ENCODE measurements around the gene MSMP.

The MSMP gene

DNA sequence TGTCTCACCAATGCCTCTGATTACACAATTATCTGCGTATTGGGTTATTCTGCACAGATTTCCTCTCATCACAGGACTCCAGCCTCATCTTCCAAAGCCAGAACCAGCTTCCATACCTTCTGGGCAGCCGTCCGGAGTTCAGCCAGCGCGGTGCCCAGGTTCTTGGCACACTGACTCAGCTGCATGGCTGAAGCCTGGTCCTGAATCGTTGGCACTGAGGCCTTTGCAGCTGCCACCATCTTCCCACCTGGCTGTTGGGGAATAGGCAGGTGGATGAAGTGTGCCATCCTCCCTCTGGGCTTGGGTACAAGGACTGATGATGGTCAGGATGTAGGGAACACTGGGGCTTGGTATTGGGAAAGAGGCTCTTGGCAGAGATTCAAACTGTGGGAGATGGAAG is 40.0 kb downstream of the MSMP start:
- no peak for ATAC-seq (replicated peaks)
- H3K36me3 Mint-ChIP-seq: peaks cover 76 to 84% of the 10 kb centered on the region in 2 donors
- H3K4me1 Mint-ChIP-seq: peaks cover 14 to 44% of the 10 kb centered on the region in 2 donors
- H3K4me3 Mint-ChIP-seq: no peak overlapping the region
- H3K27me3 Mint-ChIP-seq: no peaks in the 10 kb centered on the region
- H3K9me3 Mint-ChIP-seq: no peaks in the 10 kb centered on the region
- H3K27ac Mint-ChIP-seq: peak overlapping the region; percentile 27
- DNase-seq: no peak

DNA sequence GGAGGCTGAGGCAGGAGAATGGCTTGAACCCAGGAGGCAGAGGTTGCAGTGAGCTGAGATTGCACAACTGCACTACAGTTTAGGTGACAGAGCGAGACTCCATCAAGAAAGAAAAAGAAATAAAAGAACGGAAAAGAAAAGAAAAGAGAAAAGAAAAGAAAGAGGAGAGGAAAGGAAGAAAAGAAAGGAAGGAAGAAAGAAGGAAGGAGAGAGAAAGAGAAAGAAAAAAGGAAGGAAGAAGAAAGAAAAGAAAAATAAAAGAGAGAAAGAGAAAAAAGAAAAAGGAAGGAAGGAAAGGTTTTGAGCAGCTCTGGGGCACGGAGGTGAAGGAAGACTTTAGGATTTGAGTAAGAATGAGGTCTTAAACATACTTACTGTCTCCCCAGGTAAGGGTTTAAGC is 40.5 kb downstream of the MSMP start:
- DNase-seq: no peak
- H3K4me3 Mint-ChIP-seq: no peak overlapping the region
- no peaks in the 10 kb centered on the region for H3K9me3 Mint-ChIP-seq
- H3K27ac Mint-ChIP-seq: peak overlapping the region; percentile 86
- peaks cover 77 to 85% of the 10 kb centered on the region in 2 donors for H3K36me3 Mint-ChIP-seq
- ATAC-seq (replicated peaks): no peak
- peaks cover 11 to 38% of the 10 kb centered on the region in 2 donors for H3K4me1 Mint-ChIP-seq
- no peaks in the 10 kb centered on the region for H3K27me3 Mint-ChIP-seq

DNA sequence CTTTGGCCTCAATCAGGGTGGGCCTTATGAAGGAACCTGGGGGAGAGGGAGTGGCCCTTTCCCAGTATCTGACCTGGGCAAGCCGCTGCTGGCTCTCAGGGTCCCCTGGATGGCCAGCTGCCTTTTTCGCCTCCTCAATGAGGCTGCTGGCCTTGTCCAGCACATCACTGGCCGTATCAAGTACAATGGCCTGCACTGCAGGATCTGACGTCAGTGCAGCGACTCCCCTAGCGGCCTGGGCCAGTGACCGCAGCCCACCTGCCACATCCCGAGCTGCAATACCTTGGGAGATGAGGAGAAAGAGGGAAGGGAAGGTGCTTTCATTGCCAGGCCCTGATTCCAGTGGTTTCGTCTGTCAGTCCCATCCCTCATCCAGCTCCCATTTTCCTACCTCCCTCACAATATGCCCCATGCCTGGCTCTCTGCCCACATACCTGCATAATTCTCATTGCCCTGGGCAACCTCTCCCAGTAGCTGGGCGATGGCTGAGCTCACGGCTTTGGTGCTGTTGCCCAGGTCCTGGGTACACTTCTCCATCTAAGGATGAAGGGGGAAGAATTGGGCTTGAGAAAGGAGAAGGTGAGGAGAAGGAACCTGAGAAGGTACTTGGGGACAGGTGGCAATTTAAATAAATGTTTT is 41.2 kb downstream of the MSMP start:
- Mint-ChIP-seq H3K36me3 (peaks cover 75 to 85% of the 10 kb centered on the region in 2 donors), H3K4me1 (peaks cover 8 to 31% of the 10 kb centered on the region in 2 donors), H3K27me3 (no peaks in the 10 kb centered on the region), H3K27ac (no peak overlapping the region), H3K4me3 (no peak overlapping the region), H3K9me3 (no peaks in the 10 kb centered on the region)
- no peak for ATAC-seq (replicated peaks)
- no peak for DNase-seq

DNA sequence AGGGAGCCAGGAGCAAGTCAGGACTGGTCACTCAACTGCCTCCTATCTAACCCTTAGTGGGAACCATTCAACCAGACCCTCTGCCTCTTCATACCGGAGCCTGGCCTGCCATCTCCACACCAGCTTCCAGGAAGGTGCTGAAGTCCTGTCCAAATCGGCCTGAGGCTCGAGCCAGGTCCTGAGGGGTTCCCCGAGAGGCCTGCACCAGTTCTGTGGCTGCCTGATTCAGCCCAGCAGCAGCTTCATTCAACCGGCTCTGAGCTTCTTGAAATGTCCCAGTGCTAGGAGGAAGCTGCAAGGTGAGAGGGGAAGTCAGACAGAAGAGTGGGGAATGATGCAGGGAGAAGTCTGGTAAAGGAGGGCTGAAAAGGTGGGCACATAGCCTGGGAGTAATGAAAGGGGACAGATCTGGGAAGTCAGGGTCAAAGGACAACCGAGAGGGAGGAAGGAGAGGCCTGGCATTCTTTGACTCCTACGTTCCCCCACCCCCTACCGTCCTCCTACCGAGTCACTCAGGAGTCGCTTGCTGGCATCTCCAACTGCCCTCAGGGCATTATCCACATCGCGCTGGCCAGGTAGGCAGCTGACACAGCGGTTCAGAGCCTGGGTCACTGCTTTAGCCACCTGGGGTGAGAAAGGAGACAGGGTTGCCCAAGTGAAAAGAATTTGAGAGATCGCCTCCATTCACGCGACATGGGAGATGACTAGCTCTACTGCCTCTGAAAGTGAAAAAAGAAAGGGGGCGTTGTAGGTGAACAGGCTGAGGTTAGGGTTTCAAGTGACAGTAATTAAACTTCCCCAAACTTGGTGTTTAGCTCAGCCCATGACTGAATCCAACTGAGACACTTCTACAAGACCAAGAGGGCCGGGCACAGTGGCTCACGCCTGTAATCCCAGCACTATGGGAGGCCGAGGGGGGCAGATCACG is 42.3 kb downstream of the MSMP start:
- Mint-ChIP-seq H3K27ac (peak overlapping the region; percentile 42), H3K9me3 (no peaks in the 10 kb centered on the region), H3K4me1 (peaks cover 9 to 28% of the 10 kb centered on the region in 2 donors), H3K36me3 (peaks cover 79 to 85% of the 10 kb centered on the region in 2 donors), H3K4me3 (no peak overlapping the region), H3K27me3 (no peaks in the 10 kb centered on the region)
- ATAC-seq (replicated peaks): peak; percentile 41 to 56
- DNase-seq: no peak

DNA sequence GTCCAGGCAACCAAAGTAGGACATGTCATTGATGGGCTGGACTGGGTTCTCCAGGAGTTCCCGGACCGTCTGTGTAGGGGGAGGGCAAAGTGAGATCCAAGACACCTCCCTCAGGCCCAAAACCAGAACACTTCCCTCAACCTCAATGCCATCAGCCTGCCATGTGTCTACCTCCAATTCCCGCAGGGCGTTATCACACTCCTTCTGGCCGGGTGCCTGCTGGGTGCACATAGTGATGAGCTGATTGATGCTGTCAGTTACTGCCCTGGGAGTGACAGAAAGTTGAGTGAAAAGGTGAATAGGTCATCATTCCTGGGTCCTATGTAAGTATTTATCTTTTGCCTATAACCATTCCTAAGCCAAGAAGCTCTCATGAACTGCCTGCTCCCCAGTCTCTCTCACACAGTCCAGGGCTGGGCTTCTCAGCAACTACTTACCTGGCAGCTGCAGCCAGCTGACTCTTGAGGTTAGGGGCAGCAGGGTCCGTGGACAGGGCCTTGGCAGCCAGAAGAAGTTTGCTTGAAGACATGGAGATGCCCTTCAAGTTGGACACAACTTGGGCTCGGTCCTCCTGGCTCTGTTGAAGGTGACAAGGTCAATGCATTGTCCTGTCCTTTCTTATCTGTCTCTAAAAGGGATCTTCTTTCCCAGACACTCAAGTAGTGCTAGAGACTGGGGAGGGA is 43.1 kb downstream of the MSMP start:
- Mint-ChIP-seq H3K4me3 (no peak overlapping the region), H3K4me1 (peaks cover 9 to 21% of the 10 kb centered on the region in 2 donors), H3K27ac (no peak overlapping the region), H3K27me3 (no peaks in the 10 kb centered on the region), H3K36me3 (peaks cover 76 to 85% of the 10 kb centered on the region in 2 donors), H3K9me3 (no peaks in the 10 kb centered on the region)
- ATAC-seq (replicated peaks) (no peak), DNase-seq (no peak)

DNA sequence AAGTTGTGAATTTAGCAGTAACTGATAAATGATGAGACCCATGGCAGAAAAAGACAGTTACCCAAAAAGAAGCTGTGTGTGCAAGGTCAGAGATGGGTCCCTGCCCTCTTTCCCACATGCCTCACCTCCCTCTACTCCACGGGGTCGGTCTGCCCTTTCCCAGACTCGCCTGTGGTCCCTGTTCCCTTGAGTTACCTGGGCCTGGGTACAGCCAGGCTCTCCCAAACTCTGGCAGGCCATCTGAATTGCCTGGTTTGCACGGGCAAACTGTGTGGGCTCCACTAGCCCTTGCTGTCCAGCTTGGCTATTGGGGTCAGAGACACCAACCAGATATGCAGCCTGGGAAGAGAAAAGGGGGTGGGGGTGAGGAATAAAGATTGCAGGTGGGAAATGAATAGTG is 45.9 kb downstream of the MSMP start:
- DNase-seq (no peak), ATAC-seq (replicated peaks) (no peak)
- Mint-ChIP-seq H3K27me3 (no peaks in the 10 kb centered on the region), H3K36me3 (peaks cover 68 to 85% of the 10 kb centered on the region in 2 donors), H3K9me3 (no peaks in the 10 kb centered on the region), H3K4me1 (peaks cover 7 to 16% of the 10 kb centered on the region in 2 donors), H3K4me3 (no peak overlapping the region), H3K27ac (no peak overlapping the region)

DNA sequence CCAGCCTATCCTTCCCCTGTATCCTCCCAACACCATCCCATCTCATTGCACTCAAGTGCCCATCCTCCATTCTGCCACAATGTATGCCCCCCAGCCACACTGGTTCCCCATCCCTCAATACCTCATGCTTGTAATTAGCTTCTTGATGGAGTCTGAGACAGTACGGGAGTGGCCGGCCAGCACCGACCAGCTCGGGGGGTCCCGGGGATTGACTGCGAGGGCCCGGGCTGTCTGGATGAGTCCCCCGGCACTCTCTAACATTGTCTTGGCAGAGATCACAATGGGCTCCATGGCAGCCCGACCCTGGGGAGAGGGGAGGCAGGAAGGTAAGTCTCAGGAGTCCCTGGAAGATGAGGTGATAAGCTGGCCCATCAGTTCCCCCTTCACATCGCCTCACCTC is 47.1 kb downstream of the MSMP start:
- H3K27me3 Mint-ChIP-seq: no peaks in the 10 kb centered on the region
- no peaks in the 10 kb centered on the region for H3K9me3 Mint-ChIP-seq
- H3K27ac Mint-ChIP-seq: no peak overlapping the region
- peaks cover 5 to 11% of the 10 kb centered on the region in 2 donors for H3K4me1 Mint-ChIP-seq
- no peak for ATAC-seq (replicated peaks)
- no peak for DNase-seq
- H3K36me3 Mint-ChIP-seq: peaks cover 66 to 83% of the 10 kb centered on the region in 2 donors
- no peak overlapping the region for H3K4me3 Mint-ChIP-seq

DNA sequence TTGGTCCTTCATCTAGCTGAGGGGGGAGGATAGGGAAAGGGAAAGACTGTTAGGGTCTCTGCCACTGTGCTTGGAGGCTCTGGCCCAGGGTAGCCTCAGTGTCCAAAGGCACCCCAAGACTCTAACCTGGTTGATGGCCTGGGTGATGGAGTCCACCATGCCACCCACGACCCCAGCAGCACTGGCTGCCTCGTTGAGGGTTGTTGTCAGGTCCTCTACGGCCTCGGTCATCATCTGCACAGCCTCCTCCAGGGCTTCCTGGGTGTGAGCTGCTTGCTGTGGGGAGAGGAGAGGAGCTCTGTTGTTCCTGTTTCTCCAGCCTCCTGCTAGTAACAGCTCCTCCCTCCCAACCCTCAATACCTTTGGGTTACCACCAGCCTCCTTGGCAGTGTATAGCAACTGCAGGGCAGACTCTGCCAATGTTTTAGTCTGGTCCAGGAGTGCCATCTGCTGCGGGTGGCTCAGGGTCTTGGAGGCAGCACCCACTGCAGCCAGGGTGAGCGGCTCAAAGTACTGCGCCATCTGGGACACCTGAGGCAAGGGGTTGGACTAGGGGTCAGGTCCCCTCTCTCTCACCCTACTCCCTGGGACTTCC is 48.1 kb downstream of the MSMP start:
- Mint-ChIP-seq H3K27me3 (no peaks in the 10 kb centered on the region), H3K27ac (peak overlapping the region; percentile 3), H3K4me3 (no peak overlapping the region), H3K9me3 (no peaks in the 10 kb centered on the region), H3K4me1 (peaks cover 5% of the 10 kb centered on the region in 2 donors), H3K36me3 (peaks cover 56 to 74% of the 10 kb centered on the region in 2 donors)
- ATAC-seq (replicated peaks) (no peak), DNase-seq (no peak)

DNA sequence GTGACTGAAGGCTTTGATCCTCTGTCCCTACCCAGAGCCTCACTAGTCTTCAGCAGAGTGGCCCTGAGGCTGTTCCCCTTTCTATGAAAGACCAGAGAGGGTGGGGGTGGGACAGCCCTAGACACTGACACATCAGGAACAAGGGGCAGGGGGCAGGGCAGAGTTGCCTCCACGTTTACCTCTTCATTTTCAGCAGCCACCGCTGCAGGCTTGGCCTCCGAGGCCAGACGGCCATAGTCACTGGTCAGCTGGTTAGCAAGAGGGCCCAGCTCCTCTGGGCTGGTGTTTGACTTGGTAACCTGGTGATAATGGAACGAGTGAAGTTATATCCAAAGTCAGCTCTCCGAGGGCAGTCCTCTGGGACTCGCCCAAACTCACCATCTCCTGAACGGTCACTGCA is 48.7 kb downstream of the MSMP start:
- no peak for DNase-seq
- Mint-ChIP-seq H3K4me3 (no peak overlapping the region), H3K27me3 (no peaks in the 10 kb centered on the region), H3K9me3 (no peaks in the 10 kb centered on the region), H3K36me3 (peaks cover 50 to 69% of the 10 kb centered on the region in 2 donors), H3K4me1 (peaks cover 5% of the 10 kb centered on the region in 2 donors), H3K27ac (no peak overlapping the region)
- no peak for ATAC-seq (replicated peaks)

DNA sequence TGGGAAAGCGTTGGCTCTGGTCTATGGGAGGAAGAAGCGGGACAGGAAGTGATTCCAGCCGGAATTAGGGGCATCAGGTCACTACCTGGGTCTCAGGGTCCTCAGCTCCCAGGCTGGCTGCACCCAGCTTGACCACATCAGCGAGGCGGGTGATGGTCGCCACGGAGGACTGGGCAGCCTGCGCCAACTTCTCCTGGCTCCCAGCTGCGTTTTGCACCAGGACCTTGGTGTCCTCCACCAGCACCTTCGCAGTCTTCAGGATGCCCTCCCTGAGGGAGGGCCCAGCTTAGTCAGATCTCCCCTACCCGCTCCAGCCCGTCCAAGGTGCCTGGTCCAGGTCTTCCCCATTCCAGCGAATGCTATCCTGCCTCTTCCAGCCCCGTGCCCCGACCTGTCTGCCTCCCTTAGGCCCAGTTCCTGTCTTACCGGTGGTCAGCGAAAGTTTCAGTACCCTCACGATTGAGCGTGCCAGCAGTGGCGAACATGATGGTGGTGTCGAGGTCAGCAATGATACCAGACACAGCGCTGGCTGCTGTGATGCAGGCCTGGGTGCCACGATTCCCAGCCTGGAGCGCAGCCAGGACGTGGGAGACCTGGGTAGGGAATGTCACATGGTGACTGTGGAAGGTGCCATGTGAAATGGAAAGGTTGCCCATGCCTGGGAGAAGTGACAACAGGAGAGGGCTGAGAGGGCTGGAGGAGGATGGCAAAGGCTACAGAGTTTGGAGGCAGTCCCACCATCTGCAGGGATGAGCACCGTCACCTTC is 50.0 kb downstream of the MSMP start:
- H3K36me3 Mint-ChIP-seq: peaks cover 44 to 63% of the 10 kb centered on the region in 2 donors
- peaks cover 5% of the 10 kb centered on the region in 2 donors for H3K4me1 Mint-ChIP-seq
- DNase-seq: no peak
- H3K9me3 Mint-ChIP-seq: no peaks in the 10 kb centered on the region
- no peaks in the 10 kb centered on the region for H3K27me3 Mint-ChIP-seq
- ATAC-seq (replicated peaks): no peak
- H3K4me3 Mint-ChIP-seq: no peak overlapping the region
- no peak overlapping the region for H3K27ac Mint-ChIP-seq
